Measurements from ENCODE around the gene MDC1.
"Not testable (repeated sequence)": the region's sequence is repeated elsewhere in the genome, so short reads cannot be mapped to it uniquely, and the experiment has no call there.

Gene MDC1, protein sequence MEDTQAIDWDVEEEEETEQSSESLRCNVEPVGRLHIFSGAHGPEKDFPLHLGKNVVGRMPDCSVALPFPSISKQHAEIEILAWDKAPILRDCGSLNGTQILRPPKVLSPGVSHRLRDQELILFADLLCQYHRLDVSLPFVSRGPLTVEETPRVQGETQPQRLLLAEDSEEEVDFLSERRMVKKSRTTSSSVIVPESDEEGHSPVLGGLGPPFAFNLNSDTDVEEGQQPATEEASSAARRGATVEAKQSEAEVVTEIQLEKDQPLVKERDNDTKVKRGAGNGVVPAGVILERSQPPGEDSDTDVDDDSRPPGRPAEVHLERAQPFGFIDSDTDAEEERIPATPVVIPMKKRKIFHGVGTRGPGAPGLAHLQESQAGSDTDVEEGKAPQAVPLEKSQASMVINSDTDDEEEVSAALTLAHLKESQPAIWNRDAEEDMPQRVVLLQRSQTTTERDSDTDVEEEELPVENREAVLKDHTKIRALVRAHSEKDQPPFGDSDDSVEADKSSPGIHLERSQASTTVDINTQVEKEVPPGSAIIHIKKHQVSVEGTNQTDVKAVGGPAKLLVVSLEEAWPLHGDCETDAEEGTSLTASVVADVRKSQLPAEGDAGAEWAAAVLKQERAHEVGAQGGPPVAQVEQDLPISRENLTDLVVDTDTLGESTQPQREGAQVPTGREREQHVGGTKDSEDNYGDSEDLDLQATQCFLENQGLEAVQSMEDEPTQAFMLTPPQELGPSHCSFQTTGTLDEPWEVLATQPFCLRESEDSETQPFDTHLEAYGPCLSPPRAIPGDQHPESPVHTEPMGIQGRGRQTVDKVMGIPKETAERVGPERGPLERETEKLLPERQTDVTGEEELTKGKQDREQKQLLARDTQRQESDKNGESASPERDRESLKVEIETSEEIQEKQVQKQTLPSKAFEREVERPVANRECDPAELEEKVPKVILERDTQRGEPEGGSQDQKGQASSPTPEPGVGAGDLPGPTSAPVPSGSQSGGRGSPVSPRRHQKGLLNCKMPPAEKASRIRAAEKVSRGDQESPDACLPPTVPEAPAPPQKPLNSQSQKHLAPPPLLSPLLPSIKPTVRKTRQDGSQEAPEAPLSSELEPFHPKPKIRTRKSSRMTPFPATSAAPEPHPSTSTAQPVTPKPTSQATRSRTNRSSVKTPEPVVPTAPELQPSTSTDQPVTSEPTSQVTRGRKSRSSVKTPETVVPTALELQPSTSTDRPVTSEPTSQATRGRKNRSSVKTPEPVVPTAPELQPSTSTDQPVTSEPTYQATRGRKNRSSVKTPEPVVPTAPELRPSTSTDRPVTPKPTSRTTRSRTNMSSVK (N-terminal part only)

GRCh38 chr6:30717129-30717844, at the start of gene MDC1:
MDC1 (minus strand) TSS chr6:30717281; CDS start chr6:30715175, 2,106 bp downstream.
- DNase-seq, result peak; percentile 100

DNA sequence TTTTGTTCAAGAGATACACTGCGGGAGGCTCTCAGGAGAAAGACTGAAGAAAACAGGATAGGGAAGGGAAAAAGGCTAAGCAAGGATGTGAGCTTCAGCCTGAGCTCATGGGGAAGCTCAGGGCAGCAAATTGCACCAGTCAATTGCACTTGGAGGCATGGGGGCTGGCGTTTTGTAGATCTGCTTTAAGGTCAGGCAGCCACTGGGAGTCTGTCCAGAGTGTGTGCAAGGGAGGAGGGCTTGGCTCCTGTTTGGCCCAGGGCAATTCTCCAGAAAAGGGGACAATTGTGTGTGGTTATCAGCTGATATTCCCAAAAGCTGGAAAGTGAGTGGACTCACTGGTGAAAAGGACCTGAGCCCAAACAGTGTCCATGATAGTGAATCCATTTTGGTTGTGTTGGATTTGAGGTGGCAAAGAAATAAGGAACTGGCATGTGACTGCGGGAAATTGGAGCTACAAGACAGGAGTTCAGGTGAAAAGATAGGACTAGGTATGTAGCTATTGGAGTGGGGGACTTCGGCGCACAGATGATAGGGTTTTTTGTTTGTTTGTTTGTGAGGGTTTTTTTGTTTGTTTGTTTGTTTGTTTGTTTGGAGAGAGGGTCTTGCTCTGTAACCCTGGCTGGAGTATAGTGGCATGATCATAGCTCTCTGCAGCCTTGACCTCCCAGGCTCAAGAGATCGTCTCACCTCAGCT, 49.5 kb upstream of the MDC1 start:
- DNase-seq, result no peak

- DNase-seq, result not testable (repeated sequence)
Measured at GRCh38 chr6:30765495-30765894, 48.4 kb upstream of the MDC1 start.

DNA sequence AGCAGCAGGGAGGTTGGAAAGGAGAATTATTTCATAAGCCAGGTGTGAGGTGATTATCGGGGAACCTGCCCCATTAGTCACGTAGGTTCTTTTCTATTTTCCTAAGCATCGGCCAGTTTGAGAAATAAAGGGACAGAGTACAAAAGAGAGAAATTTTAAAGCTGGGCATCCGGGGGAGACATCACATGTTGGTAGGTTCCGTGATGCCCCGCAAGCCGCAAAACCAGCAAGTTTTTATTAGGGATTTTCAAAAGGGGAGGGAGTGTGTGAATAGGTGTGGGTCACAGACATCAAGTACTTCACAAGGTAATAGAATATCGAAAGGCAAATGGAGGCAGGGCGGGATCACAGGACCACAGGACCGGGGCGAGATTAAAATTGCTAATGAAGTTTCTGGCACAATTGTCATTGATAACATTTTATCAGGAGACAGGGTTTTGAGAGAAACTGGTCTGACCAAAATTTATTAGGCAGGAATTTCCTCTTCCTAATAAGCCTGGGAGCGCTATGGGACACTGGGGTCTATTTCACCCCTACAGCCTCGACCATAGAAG, 47.5 kb upstream of the MDC1 start:
- DNase-seq, result not testable (repeated sequence)

GRCh38 chr6:30763618-30764489, 46.8 kb upstream of the MDC1 start:
- no peak for DNase-seq

GRCh38 chr6:30763155-30763617, 46.1 kb upstream of the MDC1 start:
- no peak for DNase-seq

GRCh38 chr6:30761791-30762429, 44.8 kb upstream of the MDC1 start:
- no peak for DNase-seq

GRCh38 chr6:30760549-30760948, 43.5 kb upstream of the MDC1 start:
- no peak for DNase-seq

- no peak for DNase-seq
Measured at GRCh38 chr6:30759575-30760239, 42.6 kb upstream of the MDC1 start.

- DNase-seq, result no peak
Measured at GRCh38 chr6:30757261-30757904, 40.3 kb upstream of the MDC1 start.

- DNase-seq, result not testable (repeated sequence)
Measured at GRCh38 chr6:30756405-30757003, 39.4 kb upstream of the MDC1 start.

GRCh38 chr6:30754631-30755030, 37.5 kb upstream of the MDC1 start:
- no peak for DNase-seq

DNA sequence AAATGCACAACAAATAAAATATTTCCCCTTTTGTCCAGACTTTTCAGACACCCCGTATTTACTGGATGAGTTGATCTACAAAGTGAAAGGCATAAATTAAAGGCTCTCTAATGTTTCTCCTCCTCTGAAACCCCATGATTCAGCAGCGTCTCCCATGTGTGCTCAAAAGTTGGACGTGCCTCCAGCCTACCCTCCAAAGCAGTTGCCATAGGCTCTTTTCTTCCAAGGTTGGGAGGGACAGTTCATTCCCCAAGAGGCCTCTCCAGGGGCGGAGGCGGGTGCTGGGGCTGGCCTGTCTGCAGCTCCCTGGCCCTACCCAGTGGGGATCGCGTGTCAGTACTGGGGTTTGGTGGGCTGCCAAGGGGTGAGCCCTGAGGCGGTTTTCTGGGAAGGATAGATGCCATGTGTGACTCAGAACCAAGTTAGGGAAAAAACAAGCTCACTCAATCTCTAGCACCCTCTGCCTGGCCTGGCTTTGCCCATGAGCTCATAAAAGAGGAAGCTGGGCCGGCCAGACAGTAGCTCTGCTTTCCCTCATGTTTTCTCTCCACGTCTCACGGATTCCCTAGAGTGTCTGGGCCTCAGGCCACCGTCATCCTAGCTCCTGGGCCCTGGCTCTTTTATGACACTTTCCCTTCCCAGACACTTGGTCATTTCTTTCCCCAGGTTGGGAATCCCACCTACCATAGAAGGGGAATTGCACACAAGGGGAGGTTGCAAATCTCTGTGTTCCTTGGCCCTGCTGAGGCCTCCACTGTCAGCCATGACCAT, 35.3 kb upstream of the MDC1 start:
- DNase-seq, result peak; percentile 24

DNA sequence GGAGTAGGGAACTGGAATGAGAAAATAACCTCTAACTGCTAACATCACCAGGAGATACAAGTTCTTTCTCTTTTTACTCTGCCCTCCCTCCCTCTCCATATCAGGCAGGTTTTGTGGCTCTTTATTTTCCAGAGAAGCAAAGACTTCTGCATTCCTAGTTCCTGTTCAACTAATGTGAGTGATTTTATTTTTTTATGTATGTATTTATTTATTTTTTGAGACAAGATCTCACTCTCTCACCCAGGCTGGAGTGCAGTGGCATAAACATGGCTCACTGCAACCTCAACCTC, 33.2 kb upstream of the MDC1 start:
- no peak for DNase-seq

- no peak for DNase-seq
Measured at GRCh38 chr6:30749554-30750378, 32.7 kb upstream of the MDC1 start.

DNA sequence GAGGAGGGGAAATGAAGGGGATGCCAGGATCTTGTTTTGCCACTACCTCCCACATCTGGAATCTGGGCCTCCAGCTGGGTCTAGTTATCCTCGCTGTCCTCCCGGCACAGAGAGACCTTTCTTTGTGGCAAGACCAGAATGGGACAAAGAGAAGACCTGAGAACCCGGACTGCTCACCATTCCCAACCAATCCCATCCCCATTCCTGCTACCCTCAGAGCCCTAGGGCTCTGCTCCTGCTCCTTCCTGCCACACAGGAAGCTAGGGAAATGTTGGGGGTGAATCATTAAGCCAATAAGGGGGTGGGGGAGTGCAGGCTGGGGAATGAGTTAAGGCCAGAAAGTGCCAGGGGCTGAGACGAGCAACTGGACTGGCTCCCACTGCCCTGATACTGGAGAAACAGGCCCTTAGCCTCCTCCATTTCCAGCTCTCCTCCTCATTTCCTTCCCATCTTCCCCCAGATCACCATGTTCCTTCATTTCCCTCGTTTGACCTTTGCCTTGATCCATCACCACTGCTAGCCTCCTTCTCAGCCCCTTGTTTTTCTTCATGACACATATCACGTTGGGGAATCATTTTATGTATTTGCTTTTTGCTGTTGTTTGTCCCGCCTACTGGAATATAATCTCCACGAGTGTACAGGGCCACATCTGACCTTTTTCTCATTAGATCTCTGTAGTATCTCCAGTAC, 31.9 kb upstream of the MDC1 start:
- DNase-seq, result no peak

All from DMS153 (cell line).